ENCODE data around the gene NDE1. TPM values are rescaled to one million over a fixed set of nuclear protein-coding genes. Genes with fewer than 3 reads are reported as not detected.
"Not testable (repeated sequence)": the region's sequence is repeated elsewhere in the genome, so short reads cannot be mapped to it uniquely, and the experiment has no call there.

Gene NDE1
- total RNA-seq, 1 donor from 2014 or later: 30.8 TPM

- DNase-seq (ENCODE audit: low spot score): no peak
Measured at GRCh38 chr16:15620611-15621195, 29.3 kb upstream of the NDE1 start.

- no peak for DNase-seq (ENCODE audit: low spot score)
Measured at GRCh38 chr16:15621456-15621855, 28.6 kb upstream of the NDE1 start.

- DNase-seq (ENCODE audit: low spot score): no peak
Measured at GRCh38 chr16:15621889-15622288, 28.2 kb upstream of the NDE1 start.

GRCh38 chr16:15631730-15632409 lies 18.2 kb upstream of the NDE1 start:
- no peak for DNase-seq (ENCODE audit: low spot score)

- DNase-seq (ENCODE audit: low spot score): no peak
Measured at GRCh38 chr16:15635926-15636325, 14.1 kb upstream of the NDE1 start.

- no peak for DNase-seq (ENCODE audit: low spot score)
Measured at GRCh38 chr16:15636392-15636873, 13.6 kb upstream of the NDE1 start.

- no peak for DNase-seq (ENCODE audit: low spot score)
Measured at GRCh38 chr16:15639061-15639568, 10.9 kb upstream of the NDE1 start.

- no peak for DNase-seq (ENCODE audit: low spot score)
Measured at GRCh38 chr16:15640966-15641365, 9.1 kb upstream of the NDE1 start.

GRCh38 chr16:15641753-15642556 lies 8.1 kb upstream of the NDE1 start:
- no peak for DNase-seq (ENCODE audit: low spot score)

GRCh38 chr16:15642557-15643047 lies 7.4 kb upstream of the NDE1 start:
- peak; percentile 66 for DNase-seq (ENCODE audit: low spot score)

GRCh38 chr16:15643048-15643945 lies 6.7 kb upstream of the NDE1 start, which contains the start of gene MARF1:
Gene MARF1 (minus strand): TSS chr16:15643154. CDS start chr16:15639233, 3,921 bp downstream.
- peak; percentile 99 for DNase-seq (ENCODE audit: low spot score)

- DNase-seq (ENCODE audit: low spot score): no peak
Measured at GRCh38 chr16:15643946-15644250, 6.1 kb upstream of the NDE1 start.

- DNase-seq (ENCODE audit: low spot score): no peak
Measured at GRCh38 chr16:15644267-15644961, 5.6 kb upstream of the NDE1 start.

- peak; percentile 61 for DNase-seq (ENCODE audit: low spot score)
Measured at GRCh38 chr16:15644962-15645465, 5.0 kb upstream of the NDE1 start.

GRCh38 chr16:15646557-15647293 lies 3.3 kb upstream of the NDE1 start:
- DNase-seq (ENCODE audit: low spot score): not testable (repeated sequence)

- no peak for DNase-seq (ENCODE audit: low spot score)
Measured at GRCh38 chr16:15647294-15648014, 2.6 kb upstream of the NDE1 start.

- DNase-seq (ENCODE audit: low spot score): no peak
Measured at GRCh38 chr16:15648135-15648730, 1.8 kb upstream of the NDE1 start.

GRCh38 chr16:15649311-15649710 lies 734 bp upstream of the NDE1 start:
- not testable (repeated sequence) for DNase-seq (ENCODE audit: low spot score)

GRCh38 chr16:15649727-15650018 lies 372 bp upstream of the NDE1 start:
- DNase-seq (ENCODE audit: low spot score): no peak

Measured in ureter (tissue), 1 donor.